NCI-H82 treated with DMSO at 0.1 percent for 48 hours (cell line): ENCODE results near the gene SOCS7.
"Not testable (repeated sequence)": the region's sequence is repeated elsewhere in the genome, so short reads cannot be mapped to it uniquely, and the experiment has no call there.

Experiments
- DNase-seq: peaks from one replicate; lab custom pipeline; 2025; ENCODE audit not compliant: unreplicated experiment; lab: John Stamatoyannopoulos, UW

Gene SOCS7

GRCh38 chr17:38436386-38436785 lies 84.7 kb downstream of the SOCS7 start:
- no peak for DNase-seq

GRCh38 chr17:38437313-38437712 lies 85.7 kb downstream of the SOCS7 start:
- not testable (repeated sequence) for DNase-seq

GRCh38 chr17:38439436-38439835 lies 87.8 kb downstream of the SOCS7 start:
- peak; percentile 80 for DNase-seq

- no peak for DNase-seq
These were observed 89.2 kb downstream of the SOCS7 start for GRCh38 chr17:38440614-38441397.

GRCh38 chr17:38441429-38442061 lies 89.9 kb downstream of the SOCS7 start:
- no peak for DNase-seq

- DNase-seq = no peak
These were observed 90.9 kb downstream of the SOCS7 start for GRCh38 chr17:38442548-38442947.

GRCh38 chr17:38443356-38444031 lies 91.8 kb downstream of the SOCS7 start:
- no peak for DNase-seq

- peak; percentile 43 for DNase-seq
These were observed 92.5 kb downstream of the SOCS7 start for GRCh38 chr17:38444151-38444550.

GRCh38 chr17:38447502-38448085 lies 96.0 kb downstream of the SOCS7 start:
- no peak for DNase-seq

GRCh38 chr17:38448208-38448771 lies 96.6 kb downstream of the SOCS7 start:
- no peak for DNase-seq

- no peak for DNase-seq
These were observed 97.7 kb downstream of the SOCS7 start for GRCh38 chr17:38449364-38449763.

GRCh38 chr17:38450557-38451029 lies 98.9 kb downstream of the SOCS7 start:
- no peak for DNase-seq

- DNase-seq = no peak
These were observed 99.6 kb downstream of the SOCS7 start for GRCh38 chr17:38451030-38451839.

- peak; percentile 61 for DNase-seq
These were observed 100.3 kb downstream of the SOCS7 start for GRCh38 chr17:38451840-38452529.

GRCh38 chr17:38452719-38453118 lies 101.1 kb downstream of the SOCS7 start:
- DNase-seq = no peak

- DNase-seq = peak; percentile 21
These were observed 102.3 kb downstream of the SOCS7 start for GRCh38 chr17:38453951-38454421.

- DNase-seq = no peak
These were observed 102.9 kb downstream of the SOCS7 start for GRCh38 chr17:38454532-38454931.
